Thymus (tissue), 11 donors: ENCODE measurements around the gene CNPY1. TPM values are rescaled to one million over a fixed set of nuclear protein-coding genes. Genes with fewer than 3 reads are reported as not detected.

Experiments used
- DNase-seq, 9 donors: peaks; one replicate each; pipeline ENCODE4 v3.0.0-alpha.2; 2013; ENCODE audit warnings: low spot score in 9 of 9, low read depth in 6 of 9, missing footprints in 1 of 9
- H3K27ac ChIP-seq, 2 donors: one replicate each; pipeline ENCODE4 v1.5.1; 2013; ENCODE audit warnings: control low read depth in 1 of 2, low read depth in 1 of 2, low read length in 1 of 2, mild to moderate bottlenecking in 1 of 2, moderate library complexity in 1 of 2
- H3K27me3 ChIP-seq, 2 donors: one replicate each; pipeline ENCODE4 v1.5.1; 2013; ENCODE audit warnings: low read length in 1 of 2; ENCODE audit not compliant: control insufficient read depth in 2 of 2, insufficient read depth in 1 of 2
- H3K36me3 ChIP-seq, 2 donors: one replicate each; pipeline ENCODE4 v1.5.1; 2013; ENCODE audit warnings: low read length in 1 of 2, mild to moderate bottlenecking in 1 of 2, moderate library complexity in 1 of 2; ENCODE audit not compliant: control insufficient read depth in 2 of 2, insufficient read depth in 2 of 2
- H3K4me1 ChIP-seq, 2 donors: one replicate each; pipeline ENCODE4 v1.5.1; 2013; ENCODE audit warnings: low read length in 2 of 2; ENCODE audit not compliant: control insufficient read depth in 2 of 2, insufficient read depth in 2 of 2
- H3K4me3 ChIP-seq, 2 donors: one replicate each; pipeline ENCODE4 v1.5.1; 2013; ENCODE audit warnings: low read length in 2 of 2, control low read depth in 1 of 2, mild to moderate bottlenecking in 1 of 2
- H3K9me3 ChIP-seq, 2 donors: one replicate each; pipeline ENCODE4 v1.5.1; 2013; ENCODE audit warnings: low read length in 1 of 2, mild to moderate bottlenecking in 1 of 2; ENCODE audit not compliant: control insufficient read depth in 2 of 2, insufficient read depth in 1 of 2
- WGBS: extraction: QIAGEN DNeasy Blood & Tissue Kit; methylation state at CpG from one replicate; pipeline ENCODE4 v1.1.7; 2013; 5-methylcytosine and 5-hydroxymethylcytosine counted together
- polyA plus RNA-seq: library from polyadenylated mRNA; stranded (reverse); fragments of 200-250 nt; gene quantifications from one replicate; pipeline ENCODE4 v1.2.3, GENCODE V29; 2013
- total RNA-seq: library from RNA; stranded (reverse); fragments of 120-200 nt; gene quantifications from one replicate; pipeline ENCODE4 v1.2.4, GENCODE V29; 2013
- donor health status: healthy.

CNPY1 gene
- total and polyA plus RNA-seq, 2 donors = 0.05 TPM; not detected in 1

DNA sequence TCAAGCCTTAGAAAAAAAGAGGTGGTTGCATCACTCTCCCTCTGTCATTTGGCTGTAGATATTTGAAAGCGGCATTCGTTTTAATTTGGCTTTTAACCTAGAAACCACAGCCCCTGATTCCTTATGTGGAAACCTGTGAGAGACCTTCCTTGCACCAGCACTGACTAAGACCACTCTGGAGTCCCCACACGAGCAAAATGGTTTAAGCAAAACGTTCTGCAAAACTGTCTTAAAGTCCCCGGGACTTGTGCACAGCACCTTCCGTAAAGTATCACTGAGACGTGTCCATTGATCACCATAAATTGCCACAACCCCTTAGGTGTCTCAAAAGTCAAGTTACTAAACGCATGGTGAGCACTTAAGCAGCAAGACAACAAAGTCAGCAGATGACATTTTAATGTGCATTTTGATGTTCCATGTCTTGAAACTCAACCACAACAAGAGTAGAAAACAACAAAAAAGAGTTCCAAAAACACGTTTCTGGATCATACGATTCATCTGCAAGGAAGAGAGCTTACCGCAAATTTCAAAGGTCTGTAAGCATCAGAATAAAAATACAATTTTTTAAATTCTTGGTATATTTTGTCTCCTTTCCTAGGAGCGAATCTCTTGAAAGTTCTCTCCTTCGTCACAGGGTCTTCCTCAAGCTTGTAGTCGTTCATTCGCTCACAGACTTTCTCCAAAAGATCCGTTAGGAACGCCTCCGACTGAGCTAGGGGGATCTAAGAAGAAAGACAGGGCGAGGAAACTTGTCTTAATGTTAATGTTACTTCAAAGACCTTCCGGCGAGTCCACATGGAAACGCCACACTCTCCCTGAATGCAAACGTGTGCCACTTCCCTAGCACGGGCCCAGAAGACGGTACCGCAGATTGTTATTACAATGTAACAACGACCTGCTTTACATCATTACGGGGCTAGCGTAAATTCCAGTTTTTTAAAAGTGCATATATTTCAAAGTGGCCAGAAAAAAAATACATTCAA lies 37.7 kb downstream of the CNPY1 start:
- 10% methylated on average over 29 of the region's 29 CpGs for WGBS
- peaks cover 68 to 99% of the 10 kb centered on the region in 2 donors for H3K27me3 ChIP-seq
- H3K9me3 ChIP-seq = no peaks in the 10 kb centered on the region
- no peak overlapping the region for H3K4me3 ChIP-seq
- peaks cover 7 to 10% of the 10 kb centered on the region in 2 donors for H3K4me1 ChIP-seq
- H3K36me3 ChIP-seq = no peaks in the 10 kb centered on the region
- no peak overlapping the region for H3K27ac ChIP-seq
- DNase-seq = peak in 2 of 9 donors; percentile 9 to 40

DNA sequence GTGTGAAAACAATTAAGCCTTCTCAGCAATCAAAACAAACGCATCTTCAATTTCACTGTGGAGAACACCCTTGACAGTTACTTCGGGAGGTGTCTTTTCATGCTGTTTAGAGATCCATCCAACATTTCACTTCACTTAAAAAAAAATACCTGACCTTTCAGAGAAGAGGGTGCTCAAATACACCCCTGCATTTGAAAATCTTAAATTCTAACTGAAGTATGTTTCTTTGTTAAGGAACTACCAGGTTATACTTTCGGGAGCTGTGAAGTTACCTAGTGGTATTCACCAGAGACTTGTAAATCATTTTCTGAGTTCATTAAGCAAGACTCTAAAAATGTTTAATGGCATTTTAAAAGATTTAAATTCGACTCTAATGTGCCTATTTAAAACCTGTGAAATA lies 38.8 kb downstream of the CNPY1 start:
- DNase-seq = no peak
- Histone ChIP-seq H3K27ac (no peak overlapping the region), H3K9me3 (no peaks in the 10 kb centered on the region), H3K27me3 (peaks cover 72 to 94% of the 10 kb centered on the region in 2 donors), H3K4me3 (no peak overlapping the region), H3K36me3 (no peaks in the 10 kb centered on the region), H3K4me1 (peaks cover 7 to 10% of the 10 kb centered on the region in 2 donors)
- 11% methylated on average over 4 of the region's 4 CpGs for WGBS

DNA sequence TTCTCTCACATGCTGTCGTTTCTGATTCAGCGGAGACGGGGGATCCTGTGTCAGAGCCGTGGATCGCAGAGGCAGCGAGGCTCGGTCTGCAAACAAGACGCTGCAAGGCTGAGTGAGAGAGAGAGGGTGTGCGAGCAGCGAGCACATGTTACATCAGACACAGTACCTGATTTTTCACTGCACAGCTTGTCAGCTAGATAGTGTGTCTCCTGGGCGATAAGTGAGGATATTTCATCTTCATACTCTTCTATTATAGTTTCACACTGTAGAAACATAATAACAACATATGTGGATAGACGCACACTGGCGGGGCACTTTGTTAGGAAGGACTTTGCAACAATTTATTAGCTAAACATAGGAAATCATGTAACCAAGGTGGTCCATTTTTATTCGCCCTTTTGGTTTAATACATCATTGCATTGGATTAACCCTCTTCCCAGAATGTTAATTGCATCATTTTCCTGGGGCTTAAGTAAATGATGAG lies 39.5 kb downstream of the CNPY1 start:
- Histone ChIP-seq H3K27ac (no peak overlapping the region), H3K9me3 (no peaks in the 10 kb centered on the region), H3K27me3 (peaks cover 68 to 93% of the 10 kb centered on the region in 2 donors), H3K4me3 (no peak overlapping the region), H3K4me1 (peaks cover 7 to 10% of the 10 kb centered on the region in 2 donors), H3K36me3 (no peaks in the 10 kb centered on the region)
- peak in 2 of 9 donors; percentile 21 to 48 for DNase-seq
- WGBS = 13% methylated on average over 14 of the region's 14 CpGs

- peaks cover 7 to 10% of the 10 kb centered on the region in 2 donors for H3K4me1 ChIP-seq
- H3K4me3 ChIP-seq = no peak overlapping the region
- 45% methylated on average over 3 of the region's 3 CpGs for WGBS
- DNase-seq = no peak
- no peaks in the 10 kb centered on the region for H3K9me3 ChIP-seq
- no peaks in the 10 kb centered on the region for H3K36me3 ChIP-seq
- H3K27ac ChIP-seq = no peak overlapping the region
- peaks cover 64 to 92% of the 10 kb centered on the region in 2 donors for H3K27me3 ChIP-seq
These were observed 41.0 kb downstream of the CNPY1 start for GRCh38 chr7:155505422-155505793.

DNA sequence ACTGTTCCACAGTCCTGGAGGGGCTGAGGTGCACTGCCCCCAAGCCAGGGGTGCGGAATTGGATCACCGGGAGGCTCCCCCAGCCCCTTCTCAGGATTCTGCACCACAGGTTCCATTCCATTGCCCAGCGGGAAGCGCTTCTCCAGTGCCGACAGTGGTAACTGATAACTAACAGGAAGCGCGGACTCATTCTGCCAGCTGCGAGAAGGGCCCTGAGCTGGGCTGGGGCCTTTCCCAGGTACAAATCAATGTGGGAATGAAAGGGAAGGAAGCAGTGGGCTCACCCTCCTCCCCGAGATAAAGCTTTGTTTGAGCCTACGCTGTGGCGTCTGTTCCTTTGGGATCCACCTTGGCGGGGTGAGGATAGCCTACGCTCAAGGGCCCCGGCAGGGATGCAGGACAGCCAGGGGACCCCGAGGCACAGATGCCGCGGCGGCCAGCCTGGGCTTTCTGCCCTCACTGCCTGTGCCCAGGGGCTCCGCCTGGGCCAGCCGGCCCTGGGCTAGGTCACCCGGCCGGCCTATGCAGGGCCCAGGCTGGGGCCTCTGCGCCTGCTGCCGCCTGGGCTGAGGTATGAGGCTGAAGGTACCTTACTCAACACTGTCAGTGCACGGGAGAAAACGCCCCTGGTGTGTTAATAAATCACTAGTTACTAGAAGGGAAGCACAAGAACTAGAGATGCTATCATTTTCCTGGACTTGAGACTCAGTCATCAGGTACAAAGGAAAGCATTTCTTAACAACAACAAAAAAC lies 49.0 kb downstream of the CNPY1 start:
- Histone ChIP-seq H3K27me3 (peaks cover 21 to 80% of the 10 kb centered on the region in 2 donors), H3K9me3 (no peaks in the 10 kb centered on the region), H3K4me1 (no peaks in the 10 kb centered on the region), H3K27ac (no peak overlapping the region), H3K4me3 (no peak overlapping the region), H3K36me3 (no peaks in the 10 kb centered on the region)
- DNase-seq = no peak
- WGBS = 73% methylated on average over 26 of the region's 26 CpGs

- H3K4me3 ChIP-seq = no peak overlapping the region
- WGBS = 94% methylated on average over 23 of the region's 23 CpGs
- H3K4me1 ChIP-seq = no peaks in the 10 kb centered on the region
- H3K27me3 ChIP-seq = peaks cover 22 to 80% of the 10 kb centered on the region in 2 donors
- no peaks in the 10 kb centered on the region for H3K36me3 ChIP-seq
- H3K9me3 ChIP-seq = no peaks in the 10 kb centered on the region
- no peak for DNase-seq
- H3K27ac ChIP-seq = no peak overlapping the region
These were observed 49.9 kb downstream of the CNPY1 start for GRCh38 chr7:155496267-155497005.

- Histone ChIP-seq H3K4me1 (peaks cover 3 to 4% of the 10 kb centered on the region in 2 donors), H3K27ac (no peak overlapping the region), H3K27me3 (peaks cover 27 to 80% of the 10 kb centered on the region in 2 donors), H3K36me3 (no peaks in the 10 kb centered on the region), H3K9me3 (no peaks in the 10 kb centered on the region), H3K4me3 (no peak overlapping the region)
- 89% methylated on average over 13 of the region's 13 CpGs for WGBS
- no peak for DNase-seq
These were observed 50.7 kb downstream of the CNPY1 start for GRCh38 chr7:155495440-155496248.

DNA sequence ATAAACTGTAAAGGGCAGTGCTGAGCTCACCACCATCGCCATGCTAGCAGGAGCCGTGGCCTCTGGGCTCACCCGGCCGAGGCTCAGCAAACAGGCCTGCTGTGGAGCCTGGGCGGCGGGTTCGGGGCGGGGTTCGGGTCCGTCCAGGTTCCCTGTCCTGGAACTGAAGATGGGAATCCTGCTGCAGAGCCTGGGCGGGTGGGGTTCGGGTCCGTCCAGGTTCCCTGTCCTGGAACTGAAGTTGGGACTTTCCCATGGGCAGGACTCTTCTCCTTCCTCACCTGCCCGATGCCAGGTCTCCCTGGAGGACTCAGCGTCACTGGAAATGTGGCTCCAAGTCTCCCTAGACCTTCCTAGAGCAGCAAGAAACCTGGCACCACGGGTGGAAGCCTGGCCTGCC lies 51.8 kb downstream of the CNPY1 start:
- 96% methylated on average over 16 of the region's 16 CpGs for WGBS
- H3K27me3 ChIP-seq = peaks cover 24 to 85% of the 10 kb centered on the region in 2 donors
- no peaks in the 10 kb centered on the region for H3K36me3 ChIP-seq
- no peak overlapping the region for H3K27ac ChIP-seq
- H3K4me1 ChIP-seq = peaks cover 6 to 13% of the 10 kb centered on the region in 2 donors
- H3K9me3 ChIP-seq = no peaks in the 10 kb centered on the region
- no peak overlapping the region for H3K4me3 ChIP-seq
- DNase-seq = no peak
